Psoas muscle (tissue), 8 donors: ENCODE measurements around the gene ALG2. TPM values are rescaled to one million over a fixed set of nuclear protein-coding genes. Genes with fewer than 3 reads are reported as not detected.

Experiments
- ATAC-seq, 4 donors: fragments of 200-7000 bp; cut with Tn5 transposase; one replicate each; pipeline ENCODE4 v1.9.1; 2020; ENCODE audit warnings: moderate library complexity in 3 of 4, mild to moderate bottlenecking in 2 of 4
- DNase-seq, 2 donors: peaks; one replicate each; pipeline ENCODE4 v3.0.0-alpha.2; 2020
- H3K27ac ChIP-seq: fragments of 200-600 bp; one replicate; pipeline ENCODE4 v1.8.0; 2022
- H3K27me3 ChIP-seq, 3 donors: fragments of 200-600 bp in 1 of 3; one replicate each; pipeline versions ENCODE4 v1.6.1 to v1.8.0; 2013 to 2022; ENCODE audit warnings: low read length in 2 of 3, mild to moderate bottlenecking in 2 of 3, moderate library complexity in 1 of 3; ENCODE audit not compliant: insufficient read depth in 3 of 3
- H3K36me3 ChIP-seq, 2 donors: fragments of 200-600 bp in 1 of 2; one replicate each; pipeline versions ENCODE4 v1.6.1 to v1.8.0; 2013 to 2022; ENCODE audit warnings: low read depth in 1 of 2, mild to moderate bottlenecking in 1 of 2, moderate library complexity in 1 of 2; ENCODE audit not compliant: insufficient read depth in 1 of 2
- H3K4me1 ChIP-seq: fragments of 200-600 bp; one replicate; pipeline ENCODE4 v1.8.0; 2022
- H3K4me3 ChIP-seq: fragments of 200-600 bp; one replicate; pipeline ENCODE4 v1.8.0; 2022; ENCODE audit warnings: mild to moderate bottlenecking
- H3K9me3 ChIP-seq: fragments of 200-600 bp; one replicate; pipeline ENCODE4 v1.8.0; 2022
- CTCF ChIP-seq: fragments of 200-600 bp; IDR thresholded peaks from one replicate; pipeline ENCODE4 v1.8.0; 2022; ENCODE audit warnings: antibody characterized with exemption
- WGBS, 3 donors: extraction: QIAGEN DNeasy Blood & Tissue Kit; methylation state at CpG; one replicate each; pipeline versions ENCODE4 v1.1.6 to v1.1.7; 2013; 5-methylcytosine and 5-hydroxymethylcytosine counted together
- intact Hi-C, 2 donors: fragments of 100-400 bp; cut with DNase I; formaldehyde crosslinking; loops; one replicate each; pipeline versions ENCODE4 v1.11.0 to v1.14.2; 2022
- polyA plus RNA-seq, 3 donors: library from polyadenylated mRNA; stranded (reverse); fragments of 200-250 nt; gene quantifications; one replicate each; pipeline ENCODE4 v1.2.3, GENCODE V29; 2013
- total RNA-seq, 4 donors: library from RNA; stranded (reverse); fragmentation: NEBNext Ultra II Directional in 2 of 4; extraction: Animal tissue kit (Norgen Biotek cat#: 25700) in 2 of 4; gene quantifications; one replicate each; pipeline versions ENCODE4 v1.2.1 to v1.2.4, GENCODE V29; 2021 to 2023
- donor health status: healthy with polysubstance abuse.
- donor health status: DM: no; HTN: no; CAD: no; lungs with moderate emphysema.
- donor health status: Bipolar disorder and iron deficiency.
- donor health status: healthy.
- donor health status: DM: yes; HTN: yes; CAD: no.
- donor health status: DM: no; HTN: no; CAD: no.
- donor health status: DM: no; HTN: no; CAD: no.
- donor health status: DM: yes; HTN: yes; CAD: no.

ALG2 gene
- total and polyA plus RNA-seq, 7 donors: 6.6 to 18.8 (median 11.5) TPM

GRCh38 chr9:99182356-99182755 is 39.4 kb downstream of the ALG2 start:
- H3K4me1 ChIP-seq: no peaks in the 10 kb centered on the region
- no peaks in the 10 kb centered on the region for H3K36me3 ChIP-seq
- H3K4me3 ChIP-seq: no peak overlapping the region
- WGBS, 3 donors: 88 to 92% (median 88%) methylated on average over 3 of the region's 3 CpGs
- H3K9me3 ChIP-seq: no peaks in the 10 kb centered on the region
- no peak overlapping the region for H3K27ac ChIP-seq
- H3K27me3 ChIP-seq: no peaks in the 10 kb centered on the region
- DNase-seq (no peak), ATAC-seq (no peak)
- no peak for TF ChIP-seq CTCF
- intact Hi-C loops: loop anchor here (10.0 kb wide), 2 partner anchors 642 to 1032 kb away; partner anchors contain the start of gene NR4A3 (in 1 of the 2)

- TF ChIP-seq CTCF: no peak
- WGBS, 3 donors: 83 to 88% (median 87%) methylated on average over 4 of the region's 4 CpGs
- Histone ChIP-seq H3K27ac (no peak overlapping the region), H3K4me3 (no peak overlapping the region), H3K27me3 (no peaks in the 10 kb centered on the region), H3K4me1 (no peaks in the 10 kb centered on the region), H3K9me3 (no peaks in the 10 kb centered on the region), H3K36me3 (no peaks in the 10 kb centered on the region)
- ATAC-seq: no peak
- DNase-seq: no peak
- intact Hi-C loops: loop anchor here (10.0 kb wide), 2 partner anchors 643 to 1033 kb away; partner anchors contain the start of gene NR4A3 (in 1 of the 2)
Observed at GRCh38 chr9:99181621-99182020, 40.1 kb downstream of the ALG2 start.

GRCh38 chr9:99181206-99181605 is 40.5 kb downstream of the ALG2 start:
- no peaks in the 10 kb centered on the region for H3K27me3 ChIP-seq
- DNase-seq: no peak
- TF ChIP-seq CTCF: no peak
- no peaks in the 10 kb centered on the region for H3K9me3 ChIP-seq
- H3K4me3 ChIP-seq: no peak overlapping the region
- no peak for ATAC-seq
- no peak overlapping the region for H3K27ac ChIP-seq
- no peaks in the 10 kb centered on the region for H3K36me3 ChIP-seq
- WGBS, 3 donors: 63 to 79% (median 67%) methylated on average over 2 of the region's 2 CpGs
- H3K4me1 ChIP-seq: no peaks in the 10 kb centered on the region
- intact Hi-C loops: loop anchor here (10.0 kb wide), 2 partner anchors 644 to 1034 kb away; partner anchors contain the start of gene NR4A3 (in 1 of the 2)

DNA sequence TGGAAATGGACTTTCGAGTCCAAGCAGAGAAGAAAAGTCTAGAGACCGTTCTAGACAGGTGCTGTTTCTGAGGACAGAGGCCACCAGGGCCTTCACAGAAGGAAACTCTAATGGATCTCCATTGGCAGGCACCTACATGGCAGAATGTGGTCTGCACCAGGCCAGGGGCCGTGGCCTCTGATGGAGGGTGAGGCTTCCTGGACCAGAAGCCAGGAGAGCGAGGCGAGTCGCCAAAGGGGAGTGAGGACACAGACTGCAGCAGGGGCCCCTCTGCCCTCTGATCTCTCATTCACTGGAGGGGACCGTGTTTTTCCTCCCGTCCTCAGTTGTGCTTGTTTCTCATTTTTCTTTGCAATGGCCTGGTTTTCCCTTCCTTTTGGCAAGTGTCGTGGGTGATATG is 41.1 kb downstream of the ALG2 start:
- Histone ChIP-seq H3K4me3 (no peak overlapping the region), H3K27me3 (no peaks in the 10 kb centered on the region), H3K27ac (no peak overlapping the region), H3K36me3 (no peaks in the 10 kb centered on the region), H3K9me3 (no peaks in the 10 kb centered on the region), H3K4me1 (no peaks in the 10 kb centered on the region)
- WGBS, 3 donors: 67 to 76% (median 71%) methylated on average over 9 of the region's 9 CpGs
- intact Hi-C loops: loop anchor here (10.0 kb wide), 2 partner anchors 644 to 1034 kb away; partner anchors contain the start of gene NR4A3 (in 1 of the 2)
- DNase-seq: no peak
- TF ChIP-seq CTCF: no peak
- no peak for ATAC-seq

GRCh38 chr9:99180199-99180598 is 41.5 kb downstream of the ALG2 start:
- Histone ChIP-seq H3K27me3 (no peaks in the 10 kb centered on the region), H3K36me3 (no peaks in the 10 kb centered on the region), H3K9me3 (no peaks in the 10 kb centered on the region), H3K4me3 (no peak overlapping the region), H3K27ac (no peak overlapping the region), H3K4me1 (no peaks in the 10 kb centered on the region)
- WGBS, 3 donors: 95 to 97% (median 97%) methylated on average over 1 of the region's 1 CpG
- DNase-seq (no peak), ATAC-seq (no peak)
- intact Hi-C loops: loop anchor here (10.0 kb wide), 2 partner anchors 645 to 1035 kb away; partner anchors contain the start of gene NR4A3 (in 1 of the 2)
- no peak for TF ChIP-seq CTCF
